SK-N-SH (cell line): ENCODE results near the gene CYP27C1. TPM values are rescaled to one million over a fixed set of nuclear protein-coding genes. Genes with fewer than 3 reads are reported as not detected.

Experiments
- CTCF ChIA-PET: fragments of 300-600, 350-600 bp; formaldehyde crosslinking; extraction: SDS; loops from one replicate; lab custom pipeline; 2021; lab: Yijun Ruan, JAX
- POLR2A ChIA-PET: fragments of 350-600 bp; sonication (Branson Sonifier 250); formaldehyde crosslinking; extraction: SDS; loops from one replicate; lab custom pipeline; 2020; ENCODE audit warnings: antibody characterized with exemption, inconsistent platforms; lab: Yijun Ruan, JAX
- DNase-seq: peaks from one replicate; pipeline ENCODE4 v3.0.0; 2012
- H2AFZ ChIP-seq: fragments of 200-600 bp; sonication (generic); 2 replicates; pipeline ENCODE4 v1.8.1; 2016; ENCODE audit warnings: antibody characterized with exemption, mild to moderate bottlenecking, low read depth
- H3F3A ChIP-seq: fragments of 200-600 bp; sonication (generic); replicated peaks from 2 replicates; pipeline ENCODE3; 2016; ENCODE audit warnings: antibody characterized with exemption, mild to moderate bottlenecking; ENCODE audit not compliant: insufficient read depth
- H3K27ac ChIP-seq, 2 experiments: fragments of 200-500 bp in 1 of 2; fragments of 200-600 bp in 1 of 2; sonication (Bioruptor generic) in 1 of 2; sonication (generic), shearing (Covaris generic) in 1 of 2; 2 replicates each; pipeline versions ENCODE4 v1.5.1 to v1.6.1; 2014 to 2016; ENCODE audit warnings: low read depth in 2 of 2, inconsistent platforms in 1 of 2, low read length in 1 of 2, mild to moderate bottlenecking in 1 of 2, mixed read lengths in 1 of 2
- H3K27me3 ChIP-seq: fragments of 200-600 bp; sonication (generic), shearing (Covaris generic); 2 replicates; pipeline ENCODE4 v1.6.1; 2016; ENCODE audit warnings: mixed run types; ENCODE audit not compliant: insufficient read depth
- H3K36me3 ChIP-seq, 2 experiments: fragments of 200-500 bp in 1 of 2; fragments of 200-600 bp in 1 of 2; sonication (Bioruptor generic) in 1 of 2; sonication (generic) in 1 of 2; replicated peaks in 1 of 2; 2 replicates each; pipeline versions ENCODE3 to v1.5.1; 2014 to 2016; ENCODE audit warnings: low read length in 1 of 2, mild to moderate bottlenecking in 1 of 2; ENCODE audit not compliant: insufficient read depth in 2 of 2, control insufficient read depth in 1 of 2
- H3K4me1 ChIP-seq, 2 experiments: fragments of 200-500 bp in 1 of 2; fragments of 200-600 bp in 1 of 2; sonication (Bioruptor generic) in 1 of 2; sonication (generic), shearing (Covaris generic) in 1 of 2; 2 replicates each; pipeline versions ENCODE4 v1.5.1 to v1.6.1; 2014 to 2016; ENCODE audit warnings: low read depth in 1 of 2, low read length in 1 of 2, mixed run types in 1 of 2; ENCODE audit not compliant: insufficient read depth in 2 of 2, control insufficient read depth in 1 of 2
- H3K4me2 ChIP-seq: fragments of 200-600 bp; sonication (generic), shearing (Covaris generic); 2 replicates; pipeline ENCODE4 v1.6.1; 2017; ENCODE audit warnings: mixed run types
- H3K4me3 ChIP-seq, 2 experiments: fragments of 200-500 bp in 1 of 2; fragments of 200-600 bp in 1 of 2; sonication (Bioruptor generic) in 1 of 2; sonication (generic), shearing (Covaris generic) in 1 of 2; 2 replicates each; pipeline versions ENCODE4 v1.5.1 to v1.8.1; 2014 to 2016; ENCODE audit warnings: low read depth in 2 of 2, inconsistent platforms in 1 of 2, low read length in 1 of 2, mild to moderate bottlenecking in 1 of 2, mixed read lengths in 1 of 2, moderate library complexity in 1 of 2
- H3K79me2 ChIP-seq: fragments of 200-600 bp; sonication (generic); 2 replicates; pipeline ENCODE4 v1.8.1; 2017; ENCODE audit warnings: mild to moderate bottlenecking; ENCODE audit not compliant: insufficient read depth
- H3K9ac ChIP-seq: fragments of 200-600 bp; sonication (generic); 2 replicates; pipeline ENCODE4 v1.6.1; 2017; ENCODE audit warnings: mixed run types
- H3K9me2 ChIP-seq: fragments of 200-600 bp; sonication (generic); 2 replicates; pipeline ENCODE4 v1.6.1; 2017; ENCODE audit warnings: mixed run types
- H3K9me3 ChIP-seq: fragments of 200-600 bp; sonication (generic); 2 replicates; pipeline ENCODE4 v1.6.1; 2017; ENCODE audit warnings: mixed run types, mild to moderate bottlenecking, moderate library complexity
- H4K20me1 ChIP-seq: fragments of 200-600 bp; sonication (generic); 2 replicates; pipeline ENCODE4 v1.6.1; 2017; ENCODE audit warnings: mild to moderate bottlenecking, mixed run types; ENCODE audit not compliant: insufficient read depth
- FOXM1 ChIP-seq: IDR thresholded peaks from 2 replicates; pipeline ENCODE4 v1.4.0; 2012; ENCODE audit warnings: low read depth, mild to moderate bottlenecking
- GABPA ChIP-seq: IDR thresholded peaks from 2 replicates; pipeline ENCODE4 v1.4.0; 2012; ENCODE audit warnings: low read depth, mild to moderate bottlenecking
- IRF3 ChIP-seq: fragments of 150-350 bp; IDR thresholded peaks from 2 replicates; pipeline ENCODE4 v1.6.1; 2016; ENCODE audit warnings: mild to moderate bottlenecking, low read depth, low read length
- MXI1 ChIP-seq: IDR thresholded peaks from 2 replicates; pipeline ENCODE4 v1.6.1; 2012; ENCODE audit warnings: mild to moderate bottlenecking, low read depth, low read length, improper control_type of control experiment
- NFIC ChIP-seq: IDR thresholded peaks from 2 replicates; pipeline ENCODE4 v1.4.0; 2012; ENCODE audit warnings: borderline replicate concordance
- PBX3 ChIP-seq: IDR thresholded peaks from 2 replicates; pipeline ENCODE4; 2012
- POLR2AphosphoS5 ChIP-seq: IDR thresholded peaks from 2 replicates; pipeline ENCODE4 v1.6.1; 2012; ENCODE audit warnings: low read depth, low read length
- REST ChIP-seq: IDR thresholded peaks from 2 replicates; pipeline ENCODE4 v1.6.1; 2012; ENCODE audit warnings: mild to moderate bottlenecking, low read depth, low read length, moderate library complexity
- SIN3A ChIP-seq: IDR thresholded peaks from 2 replicates; pipeline ENCODE4 v1.6.1; 2012; ENCODE audit warnings: low read depth, mild to moderate bottlenecking, low read length, moderate library complexity, borderline replicate concordance
- TCF12 ChIP-seq: IDR thresholded peaks from 2 replicates; pipeline ENCODE4 v1.4.0; 2012
- USF2 ChIP-seq: fragments of 150-350 bp; IDR thresholded peaks from 2 replicates; pipeline ENCODE4 v1.6.1; 2017; ENCODE audit warnings: antibody characterized with exemption, low read length, low read depth, borderline replicate concordance
- YY1 ChIP-seq: IDR thresholded peaks from 2 replicates; pipeline ENCODE4 v1.4.0; 2012; ENCODE audit warnings: low read depth, mild to moderate bottlenecking
- WGBS: methylation state at CpG from one replicate; pipeline ENCODE4 v1.1.6; 2017; ENCODE audit warnings: low lambda C conversion rate; 5-methylcytosine and 5-hydroxymethylcytosine counted together
- polyA plus RNA-seq, 3 experiments: library from polyadenylated mRNA; depleted of rRNA; stranded (reverse); fragments of >200 nt; gene quantifications; 2 replicates each; pipeline ENCODE4 v1.2.3, GENCODE V29; 2012

Gene CYP27C1
- polyA plus RNA-seq, 1 of the 3 experiments (the other 2 are of a cell fraction), result not detected

- CTCF ChIA-PET, result interaction anchor here (0.7 to 1.3 kb wide), 2 partner anchors 11 to 58 kb away, joined by 3 read pairs; no protein-coding TSS in a partner anchor
- H3K36me3 ChIP-seq, result no peaks in the 10 kb centered on the region
- peaks cover 10% of the 10 kb centered on the region; the same call in 1 of the 2 replicates for H3K9me3 ChIP-seq
- no peaks in the 10 kb centered on the region for H3K9me2 ChIP-seq
- 91% methylated on average over 4 of the region's 4 CpGs for WGBS
- peak overlapping the region; percentile 23; the same call in 1 of the 2 replicates for H3K9ac ChIP-seq
- peak overlapping the region; percentile 33; the same call in 1 of the 2 replicates for H2AFZ ChIP-seq
- no peaks in the 10 kb centered on the region for H3K27me3 ChIP-seq
- H3F3A ChIP-seq, result peaks cover 23% of the 10 kb centered on the region
- no peak overlapping the region for H3K4me3 ChIP-seq
- peaks cover 2 to 10% of the 10 kb centered on the region in 2 experiments; a peak in 2 of 4 replicates for H3K4me1 ChIP-seq
- POLR2A ChIA-PET, result no interaction called here
- TF ChIP-seq REST (no peak), FOXM1 (no peak), TCF12 (no peak), USF2 (no peak), IRF3 (no peak), GABPA (no peak), PBX3 (no peak), SIN3A (no peak), MXI1 (no peak), YY1 (no peak), POLR2AphosphoS5 (no peak), NFIC (no peak)
- no peak overlapping the region for H3K4me2 ChIP-seq
- H3K79me2 ChIP-seq, result no peaks in the 10 kb centered on the region
- DNase-seq, result no peak
- H4K20me1 ChIP-seq, result no peaks in the 10 kb centered on the region
- peak overlapping the region in 1 of 2 experiments; percentile 82; a peak in 2 of 4 replicates for H3K27ac ChIP-seq
Observed at GRCh38 chr2:127154396-127154795, 65.7 kb downstream of the CYP27C1 start.
